HEK293 (cell line): ENCODE measurements around the gene FOXP1.

ENCODE experiments used
- CTCF ChIA-PET: fragments of 350-600 bp; formaldehyde crosslinking; extraction: SDS; loops from one replicate; lab custom pipeline; 2021; ENCODE audit warnings: antibody characterized with exemption; lab: Yijun Ruan, JAX
- POLR2A ChIA-PET: fragments of 300-600 bp; formaldehyde crosslinking; extraction: SDS; loops from one replicate; lab custom pipeline; 2020; ENCODE audit warnings: antibody characterized with exemption, inconsistent platforms; lab: Yijun Ruan, JAX
- H3K27ac ChIP-seq: fragments of 200-500 bp; sonication (Bioruptor generic); 2 replicates; pipeline ENCODE4 v1.5.1; 2014; ENCODE audit warnings: low read depth, low read length, control low read depth, inconsistent platforms; ENCODE audit errors: extremely low read depth
- H3K36me3 ChIP-seq, 2 experiments: fragments of 200-500 bp in 1 of 2; sonication (Bioruptor generic) in 1 of 2; 1 replicate in 1 of 2; 2 replicates in 1 of 2; pipeline ENCODE4 v1.5.1; 2014 to 2017; ENCODE audit warnings: inconsistent platforms in 2 of 2, low read length in 2 of 2; ENCODE audit not compliant: control insufficient read depth in 2 of 2, insufficient read depth in 1 of 2
- H3K4me1 ChIP-seq: fragments of 200-500 bp; sonication (Bioruptor generic); 2 replicates; pipeline ENCODE4 v1.5.1; 2014; ENCODE audit warnings: mild to moderate bottlenecking, low read length, inconsistent platforms; ENCODE audit not compliant: control insufficient read depth, insufficient read depth
- H3K4me3 ChIP-seq: 2 replicates; pipeline ENCODE4 v1.5.1; 2011; ENCODE audit warnings: low read depth, mild to moderate bottlenecking, control low read depth, low read length, moderate library complexity
- H3K9me3 ChIP-seq: fragments of 200-500 bp; sonication (Bioruptor generic); 2 replicates; pipeline ENCODE4 v1.5.1; 2014; ENCODE audit warnings: low read depth, low read length, inconsistent platforms; ENCODE audit not compliant: control insufficient read depth, insufficient read depth
- ELK4 ChIP-seq: IDR thresholded peaks from 2 replicates; pipeline ENCODE4 v1.6.1; 2011; ENCODE audit warnings: mild to moderate bottlenecking, low read depth, low read length, borderline replicate concordance
- GLIS2 ChIP-seq: fragments of 450-650 bp; formaldehyde crosslinking; IDR thresholded peaks from 2 replicates; pipeline ENCODE4 v1.5.1; 2016; ENCODE audit warnings: missing biosample characterization, missing genetic modification characterization
- HOXC10 ChIP-seq: sonication (generic); formaldehyde crosslinking; IDR thresholded peaks from 2 replicates; pipeline ENCODE4 v1.8.1; 2023; ENCODE audit warnings: mild to moderate bottlenecking, missing genetic modification reagents
- MYNN ChIP-seq: fragments of 450-650 bp; formaldehyde crosslinking; IDR thresholded peaks from 2 replicates; pipeline ENCODE4 v1.5.1; 2016; ENCODE audit warnings: missing biosample characterization, missing genetic modification characterization, borderline replicate concordance
- PBX3 ChIP-seq: sonication (generic); formaldehyde crosslinking; IDR thresholded peaks from 2 replicates; pipeline ENCODE4 v1.8.1; 2022; ENCODE audit warnings: mild to moderate bottlenecking, moderate library complexity, missing genetic modification reagents
- PRDM1 ChIP-seq: fragments of 450-650 bp; formaldehyde crosslinking; IDR thresholded peaks from 2 replicates; pipeline ENCODE4; 2016; ENCODE audit warnings: missing biosample characterization, missing genetic modification characterization
- RBAK ChIP-seq: fragments of 450-650 bp; formaldehyde crosslinking; IDR thresholded peaks from 2 replicates; pipeline ENCODE4 v1.5.1; 2016; ENCODE audit warnings: missing biosample characterization, missing genetic modification characterization
- SETDB1 ChIP-seq: IDR thresholded peaks from one replicate; pipeline ENCODE4 v1.6.1; 2017; ENCODE audit warnings: mild to moderate bottlenecking, low read length, moderate library complexity, mixed read lengths; ENCODE audit not compliant: insufficient read length
- SP2 ChIP-seq: fragments of 450-650 bp; formaldehyde crosslinking; IDR thresholded peaks from 2 replicates; pipeline ENCODE4 v1.5.1; 2016; ENCODE audit warnings: missing biosample characterization, missing genetic modification characterization
- ZFHX2 ChIP-seq: fragments of 450-650 bp; formaldehyde crosslinking; conservative IDR thresholded peaks from 2 replicates; pipeline ENCODE4 v1.5.1; 2016; ENCODE audit warnings: missing biosample characterization, missing genetic modification characterization
- ZNF133 ChIP-seq: fragments of 450-650 bp; formaldehyde crosslinking; IDR thresholded peaks from 2 replicates; pipeline ENCODE4 v1.5.1; 2016; ENCODE audit warnings: missing biosample characterization, missing genetic modification characterization
- ZNF138 ChIP-seq: fragments of 450-650 bp; formaldehyde crosslinking; IDR thresholded peaks from 2 replicates; pipeline ENCODE4 v1.5.1; 2016; ENCODE audit warnings: missing biosample characterization, missing genetic modification characterization, borderline replicate concordance
- ZNF335 ChIP-seq: fragments of 450-650 bp; formaldehyde crosslinking; conservative IDR thresholded peaks from 2 replicates; pipeline ENCODE4 v1.5.1; 2016; ENCODE audit warnings: missing biosample characterization, missing genetic modification characterization
- ZNF391 ChIP-seq: fragments of 450-650 bp; formaldehyde crosslinking; IDR thresholded peaks from 2 replicates; pipeline ENCODE4 v1.5.1; 2016; ENCODE audit warnings: low read depth, missing biosample characterization, missing genetic modification characterization, borderline replicate concordance
- ZNF423 ChIP-seq: fragments of 450-650 bp; formaldehyde crosslinking; IDR thresholded peaks from 2 replicates; pipeline ENCODE4 v1.5.1; 2016; ENCODE audit warnings: missing biosample characterization, missing genetic modification characterization
- ZNF473 ChIP-seq: fragments of 450-650 bp; formaldehyde crosslinking; IDR thresholded peaks from 2 replicates; pipeline ENCODE4 v1.5.1; 2017; ENCODE audit warnings: missing biosample characterization, missing genetic modification characterization
- ZNF510 ChIP-seq: fragments of 450-650 bp; formaldehyde crosslinking; IDR thresholded peaks from 2 replicates; pipeline ENCODE4 v1.5.1; 2018; ENCODE audit warnings: mild to moderate bottlenecking, missing genetic modification characterization, missing biosample characterization; ENCODE audit not compliant: insufficient replicate concordance
- ZNF529 ChIP-seq: fragments of 450-650 bp; formaldehyde crosslinking; IDR thresholded peaks from 2 replicates; pipeline ENCODE4 v1.5.1; 2017; ENCODE audit warnings: missing genetic modification characterization, missing biosample characterization; ENCODE audit not compliant: insufficient replicate concordance
- ZNF548 ChIP-seq: fragments of 450-650 bp; formaldehyde crosslinking; IDR thresholded peaks from 2 replicates; pipeline ENCODE4 v1.5.1; 2016; ENCODE audit warnings: missing biosample characterization, missing genetic modification characterization
- ZNF624 ChIP-seq: fragments of 450-650 bp; formaldehyde crosslinking; IDR thresholded peaks from 2 replicates; pipeline ENCODE4 v1.5.1; 2017; ENCODE audit warnings: missing biosample characterization, missing genetic modification characterization
- ZNF645 ChIP-seq: fragments of 450-650 bp; formaldehyde crosslinking; IDR thresholded peaks from 2 replicates; pipeline ENCODE4; 2016; ENCODE audit warnings: missing biosample characterization, missing genetic modification characterization
- ZNF701 ChIP-seq: fragments of 450-650 bp; formaldehyde crosslinking; IDR thresholded peaks from 2 replicates; pipeline ENCODE4 v1.5.1; 2016; ENCODE audit warnings: missing biosample characterization, missing genetic modification characterization
- ZNF791 ChIP-seq: fragments of 450-650 bp; formaldehyde crosslinking; IDR thresholded peaks from 2 replicates; pipeline ENCODE4 v1.5.1; 2016; ENCODE audit warnings: missing biosample characterization, missing genetic modification characterization
- TF ChIP-seq, protein P1 (sequence below): fragments of 450-650 bp; formaldehyde crosslinking; IDR thresholded peaks from 2 replicates; pipeline ENCODE4 v1.5.1; 2016; ENCODE audit warnings: missing biosample characterization, missing genetic modification characterization, borderline replicate concordance
- TF ChIP-seq, protein P2 (sequence below): fragments of 450-650 bp; formaldehyde crosslinking; IDR thresholded peaks from 2 replicates; pipeline ENCODE4 v1.5.1; 2016; ENCODE audit warnings: missing biosample characterization, missing genetic modification characterization

FOXP1 gene

GRCh38 chr3:71513515-71513914 is 70.0 kb downstream of the FOXP1 start:
- CTCF ChIA-PET, result interaction anchor here (0.6 kb wide), 1 partner anchor 23 kb away, joined by 3 read pairs; no protein-coding TSS in a partner anchor

GRCh38 chr3:71513081-71513480 is 70.4 kb downstream of the FOXP1 start:
- Histone ChIP-seq H3K4me3 (no peak overlapping the region), H3K4me1 (0 out of 2 replicates have a peak, but pooled peaks cover 10% of the 10 kb centered on the region), H3K9me3 (no peaks in the 10 kb centered on the region), H3K36me3 (no peaks in the 10 kb centered on the region), H3K27ac (no peak overlapping the region)
- ChIA-PET CTCF (interaction anchor here (0.6 kb wide), 1 partner anchor 23 kb away, joined by 3 read pairs; no protein-coding TSS in a partner anchor), POLR2A (no interaction called here)
- TF ChIP-seq ELK4 (no peak), ZNF529 (no peak), GLIS2 (tag by site-specific recombination) (no peak), MYNN (no peak), ZNF473 (tag by site-specific recombination) (no peak), ZNF423 (tag by site-specific recombination) (no peak), ZNF391 (no peak), PBX3 (CRISPR knock-in tag) (no peak)
- TF ChIP-seq, all 188 proteins: peak for 0

More at GRCh38 chr3:71513515-71513914, 70.0 kb downstream of the FOXP1 start:
- Histone ChIP-seq H3K4me1 (0 out of 2 replicates have a peak, but pooled peaks cover 10% of the 10 kb centered on the region), H3K9me3 (no peaks in the 10 kb centered on the region), H3K36me3 (no peaks in the 10 kb centered on the region), H3K27ac (no peak overlapping the region), H3K4me3 (no peak overlapping the region)
- no peak for TF ChIP-seq ZNF138 (tag by site-specific recombination)
- TF ChIP-seq ZNF791, result no peak
- TF ChIP-seq ZNF510 (tag by site-specific recombination), result no peak
- no peak for TF ChIP-seq ZNF335 (tag by site-specific recombination)
- TF ChIP-seq SETDB1, result no peak
- no peak for TF ChIP-seq RBAK (tag by site-specific recombination)
- TF ChIP-seq HOXC10, result no peak
- TF ChIP-seq PRDM1 (tag by site-specific recombination), result no peak
- POLR2A ChIA-PET, result no interaction called here

DNA sequence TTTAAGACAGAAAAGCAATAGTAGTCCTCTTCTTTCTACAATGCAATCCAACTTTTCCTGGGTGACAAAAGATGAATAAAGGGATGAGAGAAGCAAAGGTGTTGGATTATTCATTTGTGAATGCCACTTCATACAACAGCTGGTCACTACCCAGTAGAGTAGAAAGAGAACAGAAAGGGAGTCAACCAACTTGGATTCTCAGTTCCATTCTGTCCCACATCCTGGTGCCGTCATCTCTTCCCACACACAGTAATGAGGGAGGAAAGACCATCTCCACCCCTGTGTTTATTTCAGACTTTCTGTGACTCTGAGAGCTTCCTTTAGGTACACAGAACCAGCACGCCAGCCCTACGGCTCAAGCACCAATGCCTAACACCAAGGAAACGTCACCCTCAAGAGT is 71.0 kb downstream of the FOXP1 start:
- Histone ChIP-seq H3K4me3 (no peak overlapping the region), H3K36me3 (no peaks in the 10 kb centered on the region), H3K9me3 (no peaks in the 10 kb centered on the region), H3K4me1 (0 out of 2 replicates have a peak, but pooled peaks cover 10% of the 10 kb centered on the region), H3K27ac (no peak overlapping the region)
- POLR2A ChIA-PET, result no interaction called here
- CTCF ChIA-PET, result no interaction called here
- TF ChIP-seq, protein P1, sequence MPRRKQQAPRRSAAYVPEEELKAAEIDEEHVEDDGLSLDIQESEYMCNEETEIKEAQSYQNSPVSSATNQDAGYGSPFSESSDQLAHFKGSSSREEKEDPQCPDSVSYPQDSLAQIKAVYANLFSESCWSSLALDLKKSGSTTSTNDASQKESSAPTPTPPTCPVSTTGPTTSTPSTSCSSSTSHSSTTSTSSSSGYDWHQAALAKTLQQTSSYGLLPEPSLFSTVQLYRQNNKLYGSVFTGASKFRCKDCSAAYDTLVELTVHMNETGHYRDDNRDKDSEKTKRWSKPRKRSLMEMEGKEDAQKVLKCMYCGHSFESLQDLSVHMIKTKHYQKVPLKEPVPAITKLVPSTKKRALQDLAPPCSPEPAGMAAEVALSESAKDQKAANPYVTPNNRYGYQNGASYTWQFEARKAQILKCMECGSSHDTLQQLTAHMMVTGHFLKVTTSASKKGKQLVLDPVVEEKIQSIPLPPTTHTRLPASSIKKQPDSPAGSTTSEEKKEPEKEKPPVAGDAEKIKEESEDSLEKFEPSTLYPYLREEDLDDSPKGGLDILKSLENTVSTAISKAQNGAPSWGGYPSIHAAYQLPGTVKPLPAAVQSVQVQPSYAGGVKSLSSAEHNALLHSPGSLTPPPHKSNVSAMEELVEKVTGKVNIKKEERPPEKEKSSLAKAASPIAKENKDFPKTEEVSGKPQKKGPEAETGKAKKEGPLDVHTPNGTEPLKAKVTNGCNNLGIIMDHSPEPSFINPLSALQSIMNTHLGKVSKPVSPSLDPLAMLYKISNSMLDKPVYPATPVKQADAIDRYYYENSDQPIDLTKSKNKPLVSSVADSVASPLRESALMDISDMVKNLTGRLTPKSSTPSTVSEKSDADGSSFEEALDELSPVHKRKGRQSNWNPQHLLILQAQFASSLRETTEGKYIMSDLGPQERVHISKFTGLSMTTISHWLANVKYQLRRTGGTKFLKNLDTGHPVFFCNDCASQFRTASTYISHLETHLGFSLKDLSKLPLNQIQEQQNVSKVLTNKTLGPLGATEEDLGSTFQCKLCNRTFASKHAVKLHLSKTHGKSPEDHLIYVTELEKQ (tag by site-specific recombination), result no peak
- TF ChIP-seq ZNF133 (tag by site-specific recombination), result no peak
- TF ChIP-seq ZNF548 (tag by site-specific recombination), result no peak
- no peak for TF ChIP-seq ZNF624 (tag by site-specific recombination)
- no peak for TF ChIP-seq ZFHX2
- TF ChIP-seq ZNF701 (tag by site-specific recombination), result no peak
- TF ChIP-seq, protein P2, sequence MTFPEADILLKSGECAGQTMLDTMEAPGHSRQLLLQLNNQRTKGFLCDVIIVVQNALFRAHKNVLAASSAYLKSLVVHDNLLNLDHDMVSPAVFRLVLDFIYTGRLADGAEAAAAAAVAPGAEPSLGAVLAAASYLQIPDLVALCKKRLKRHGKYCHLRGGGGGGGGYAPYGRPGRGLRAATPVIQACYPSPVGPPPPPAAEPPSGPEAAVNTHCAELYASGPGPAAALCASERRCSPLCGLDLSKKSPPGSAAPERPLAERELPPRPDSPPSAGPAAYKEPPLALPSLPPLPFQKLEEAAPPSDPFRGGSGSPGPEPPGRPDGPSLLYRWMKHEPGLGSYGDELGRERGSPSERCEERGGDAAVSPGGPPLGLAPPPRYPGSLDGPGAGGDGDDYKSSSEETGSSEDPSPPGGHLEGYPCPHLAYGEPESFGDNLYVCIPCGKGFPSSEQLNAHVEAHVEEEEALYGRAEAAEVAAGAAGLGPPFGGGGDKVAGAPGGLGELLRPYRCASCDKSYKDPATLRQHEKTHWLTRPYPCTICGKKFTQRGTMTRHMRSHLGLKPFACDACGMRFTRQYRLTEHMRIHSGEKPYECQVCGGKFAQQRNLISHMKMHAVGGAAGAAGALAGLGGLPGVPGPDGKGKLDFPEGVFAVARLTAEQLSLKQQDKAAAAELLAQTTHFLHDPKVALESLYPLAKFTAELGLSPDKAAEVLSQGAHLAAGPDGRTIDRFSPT (tag by site-specific recombination), result no peak
- TF ChIP-seq SP2 (tag by site-specific recombination), result no peak
- TF ChIP-seq ZNF645 (tag by site-specific recombination), result no peak
